Lung (tissue), 12 donors: ENCODE measurements around the gene TCTN3. TPM values are rescaled to one million over a fixed set of nuclear protein-coding genes. Genes with fewer than 3 reads are reported as not detected.

Experiments used
- ATAC-seq: fragments of 200-7000 bp; cut with Tn5 transposase; one replicate; pipeline ENCODE4 v1.9.1; 2020; ENCODE audit warnings: moderate number of reproducible peaks; ENCODE audit not compliant: insufficient read depth, low FRiP score
- DNase-seq, 3 donors: peaks; one replicate each; pipeline ENCODE4 v3.0.0-alpha.2; 2013 to 2017
- H3K27ac ChIP-seq, 2 donors: one replicate each; pipeline ENCODE4 v1.5.1; 2013; ENCODE audit warnings: mild to moderate bottlenecking in 2 of 2, moderate library complexity in 2 of 2, control low read depth in 1 of 2, inconsistent platforms in 1 of 2, low read depth in 1 of 2, low read length in 1 of 2
- H3K27me3 ChIP-seq, 3 donors: one replicate each; pipeline ENCODE4 v1.5.1; 2013; ENCODE audit warnings: low read length in 2 of 3; ENCODE audit not compliant: control insufficient read depth in 3 of 3, insufficient read depth in 3 of 3
- H3K36me3 ChIP-seq, 4 donors: one replicate each; pipeline ENCODE4 v1.5.1; 2013; ENCODE audit warnings: low read length in 4 of 4, mild to moderate bottlenecking in 1 of 4, moderate library complexity in 1 of 4; ENCODE audit not compliant: control insufficient read depth in 4 of 4, insufficient read depth in 4 of 4
- H3K4me1 ChIP-seq, 5 donors: one replicate each; pipeline ENCODE4 v1.5.1; 2013; ENCODE audit warnings: low read length in 5 of 5, mild to moderate bottlenecking in 2 of 5, moderate library complexity in 1 of 5; ENCODE audit not compliant: control insufficient read depth in 5 of 5, insufficient read depth in 5 of 5
- H3K4me3 ChIP-seq: one replicate; pipeline ENCODE4 v1.5.1; 2013; ENCODE audit warnings: mild to moderate bottlenecking, control low read depth, moderate library complexity
- H3K9ac ChIP-seq, 2 donors: one replicate each; pipeline ENCODE4 v1.5.1; 2013; ENCODE audit warnings: low read length in 2 of 2, control low read depth in 1 of 2; ENCODE audit not compliant: insufficient read depth in 1 of 2
- H3K9me3 ChIP-seq, 4 donors: one replicate each; pipeline ENCODE4 v1.5.1; 2013; ENCODE audit warnings: low read length in 3 of 4, mild to moderate bottlenecking in 1 of 4, moderate library complexity in 1 of 4; ENCODE audit not compliant: control insufficient read depth in 4 of 4, insufficient read depth in 3 of 4
- WGBS, 2 donors: extraction: QIAGEN DNeasy Blood & Tissue Kit; methylation state at CpG; one replicate each; pipeline ENCODE4 v1.1.7; 2013; 5-methylcytosine and 5-hydroxymethylcytosine counted together
- polyA plus RNA-seq, 2 donors: library from polyadenylated mRNA; stranded (reverse); fragments of 200-250 nt; gene quantifications; one replicate each; pipeline ENCODE4 v1.2.1, GENCODE V29; 2013
- total RNA-seq, 2 donors: library from RNA; depleted of rRNA in 1 of 2; stranded (reverse); fragments of >200 nt in 1 of 2; gene quantifications; one replicate each; pipeline ENCODE4 v1.2.1, GENCODE V29; 2014 to 2021
- TF ChIP-seq, protein P1 (sequence below): IDR thresholded peaks from 2 replicates; pipeline ENCODE4 v1.5.1; 2012; ENCODE audit warnings: mild to moderate bottlenecking; ENCODE audit errors: control extremely low read depth, extremely low read depth
- donor health status: control.
- donor health status: control.
- donor health status: Bipolar disorder and iron deficiency.
- donor health status: healthy.
- donor health status: DM: yes; HTN: yes; CAD: no.

The TCTN3 gene
- total and polyA plus RNA-seq, 4 donors, result 13.1 to 43.2 (median 29.8) TPM

DNA sequence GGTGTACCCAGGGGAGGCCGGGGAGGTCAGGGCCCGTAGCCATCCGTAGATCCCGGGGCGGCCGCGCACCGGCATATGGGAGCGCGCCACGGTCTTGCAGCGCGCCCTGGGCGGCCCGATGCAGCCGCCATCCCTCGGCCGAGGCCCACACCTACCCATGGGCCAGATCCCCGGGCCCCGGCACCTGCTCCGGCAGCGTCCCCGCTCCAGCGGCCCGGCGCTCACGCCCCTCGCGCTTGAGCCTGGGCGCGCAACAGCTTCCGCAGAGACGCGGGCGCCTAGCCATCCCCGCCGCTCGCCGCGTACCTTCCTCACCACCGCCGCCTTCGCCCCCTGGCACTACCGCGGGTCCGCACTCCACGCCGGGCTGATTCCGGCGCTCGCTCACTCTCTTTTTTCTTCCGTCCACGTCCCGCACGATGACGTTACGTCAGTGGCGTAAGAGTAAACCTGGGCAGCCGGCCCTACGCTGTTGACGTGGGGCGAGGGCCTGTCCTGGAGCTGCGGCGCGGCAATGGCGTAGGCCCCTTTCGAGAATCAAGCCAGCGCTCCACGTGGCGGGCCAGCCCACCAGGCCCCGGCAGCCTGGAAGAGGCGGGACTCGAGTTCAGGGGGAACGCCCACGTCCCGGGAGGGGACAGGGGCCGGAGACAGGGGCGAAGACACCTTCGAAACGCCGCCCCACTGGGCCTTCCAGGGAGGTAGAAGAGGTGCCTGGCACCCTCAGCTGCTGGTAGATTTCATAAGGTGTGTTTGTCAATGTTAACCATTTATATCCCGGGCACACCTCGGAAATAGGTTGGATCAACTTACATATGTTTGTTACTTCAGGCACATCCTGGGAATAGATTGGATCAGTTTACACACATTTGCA lies 37.2 kb downstream of the TCTN3 start, which contains the start of gene ALDH18A1:
ALDH18A1 (minus strand) TSS at position 421 of the 874 bp plus-strand sequence. CDS start 3,334 bp downstream, outside the sequence.
- WGBS, 2 donors, result 0% methylated on average over 77 to 83 of the region's 83 CpGs
- Histone ChIP-seq H3K4me3 (peak within 1 kb of the TSS; percentile 76), H3K9me3 (no peaks in the 10 kb centered on the region), H3K4me1 (peaks cover 0 to 12% (median 5%) of the 10 kb centered on the region in 5 donors), H3K27ac (peak within 1 kb of the TSS; percentile 30 to 55), H3K9ac (peak within 1 kb of the TSS; percentile 80 to 83), H3K36me3 (peaks cover 2 to 8% (median 5%) of the 10 kb centered on the region in 4 donors), H3K27me3 (no peaks in the 10 kb centered on the region)
- TF ChIP-seq, protein P1, sequence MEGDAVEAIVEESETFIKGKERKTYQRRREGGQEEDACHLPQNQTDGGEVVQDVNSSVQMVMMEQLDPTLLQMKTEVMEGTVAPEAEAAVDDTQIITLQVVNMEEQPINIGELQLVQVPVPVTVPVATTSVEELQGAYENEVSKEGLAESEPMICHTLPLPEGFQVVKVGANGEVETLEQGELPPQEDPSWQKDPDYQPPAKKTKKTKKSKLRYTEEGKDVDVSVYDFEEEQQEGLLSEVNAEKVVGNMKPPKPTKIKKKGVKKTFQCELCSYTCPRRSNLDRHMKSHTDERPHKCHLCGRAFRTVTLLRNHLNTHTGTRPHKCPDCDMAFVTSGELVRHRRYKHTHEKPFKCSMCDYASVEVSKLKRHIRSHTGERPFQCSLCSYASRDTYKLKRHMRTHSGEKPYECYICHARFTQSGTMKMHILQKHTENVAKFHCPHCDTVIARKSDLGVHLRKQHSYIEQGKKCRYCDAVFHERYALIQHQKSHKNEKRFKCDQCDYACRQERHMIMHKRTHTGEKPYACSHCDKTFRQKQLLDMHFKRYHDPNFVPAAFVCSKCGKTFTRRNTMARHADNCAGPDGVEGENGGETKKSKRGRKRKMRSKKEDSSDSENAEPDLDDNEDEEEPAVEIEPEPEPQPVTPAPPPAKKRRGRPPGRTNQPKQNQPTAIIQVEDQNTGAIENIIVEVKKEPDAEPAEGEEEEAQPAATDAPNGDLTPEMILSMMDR, result no peak
- ATAC-seq, result peak; percentile 96
- DNase-seq, result peak; percentile 95 to 96 (median 96)

- Histone ChIP-seq H3K9me3 (no peaks in the 10 kb centered on the region), H3K36me3 (peaks cover 4 to 15% (median 9%) of the 10 kb centered on the region in 4 donors), H3K27ac (peak overlapping the region; percentile 30 to 55), H3K27me3 (no peaks in the 10 kb centered on the region), H3K4me3 (peak overlapping the region; percentile 76), H3K4me1 (peaks cover 0 to 12% (median 5%) of the 10 kb centered on the region in 5 donors), H3K9ac (peak overlapping the region; percentile 80 to 83)
- DNase-seq (peak; percentile 17 to 32 (median 21)), ATAC-seq (no peak)
- WGBS, 2 donors, result 13 to 16% methylated on average over 19 to 23 of the region's 23 CpGs
- TF ChIP-seq, protein P1, result no peak
Observed at GRCh38 chr10:95655571-95656290, 38.0 kb downstream of the TCTN3 start.

DNA sequence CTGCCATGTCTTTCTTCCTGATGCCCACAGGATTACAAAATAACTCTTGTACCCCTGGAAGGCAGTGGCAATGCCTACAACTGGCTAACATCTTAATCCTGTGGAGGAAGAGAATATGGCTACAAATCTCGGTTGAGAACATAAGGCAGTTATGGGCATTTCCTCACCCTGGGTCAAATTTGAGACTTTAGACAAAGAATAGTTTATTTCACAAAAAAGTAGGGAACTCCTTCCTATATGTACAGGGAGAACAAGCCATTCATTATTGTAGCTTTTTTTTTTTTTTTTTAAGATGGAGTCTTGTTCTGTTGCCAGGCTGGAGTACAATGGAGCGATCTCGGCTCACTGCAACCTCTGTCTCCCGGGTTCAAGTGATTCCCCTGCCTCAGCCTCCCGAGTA lies 39.8 kb downstream of the TCTN3 start:
- no peak overlapping the region for H3K4me3 ChIP-seq
- TF ChIP-seq, protein P1, result no peak
- no peak for ATAC-seq
- peaks cover 0 to 12% (median 5%) of the 10 kb centered on the region in 5 donors for H3K4me1 ChIP-seq
- H3K9ac ChIP-seq, result no peak overlapping the region
- no peaks in the 10 kb centered on the region for H3K9me3 ChIP-seq
- H3K27ac ChIP-seq, result no peak overlapping the region
- WGBS, 2 donors, result 90 to 93% methylated on average over 5 of the region's 5 CpGs
- DNase-seq, result no peak
- peaks cover 4 to 20% (median 10%) of the 10 kb centered on the region in 4 donors for H3K36me3 ChIP-seq
- H3K27me3 ChIP-seq, result no peaks in the 10 kb centered on the region
